ENCODE measurements around the gene SLC5A8.

Gene SLC5A8

DNA sequence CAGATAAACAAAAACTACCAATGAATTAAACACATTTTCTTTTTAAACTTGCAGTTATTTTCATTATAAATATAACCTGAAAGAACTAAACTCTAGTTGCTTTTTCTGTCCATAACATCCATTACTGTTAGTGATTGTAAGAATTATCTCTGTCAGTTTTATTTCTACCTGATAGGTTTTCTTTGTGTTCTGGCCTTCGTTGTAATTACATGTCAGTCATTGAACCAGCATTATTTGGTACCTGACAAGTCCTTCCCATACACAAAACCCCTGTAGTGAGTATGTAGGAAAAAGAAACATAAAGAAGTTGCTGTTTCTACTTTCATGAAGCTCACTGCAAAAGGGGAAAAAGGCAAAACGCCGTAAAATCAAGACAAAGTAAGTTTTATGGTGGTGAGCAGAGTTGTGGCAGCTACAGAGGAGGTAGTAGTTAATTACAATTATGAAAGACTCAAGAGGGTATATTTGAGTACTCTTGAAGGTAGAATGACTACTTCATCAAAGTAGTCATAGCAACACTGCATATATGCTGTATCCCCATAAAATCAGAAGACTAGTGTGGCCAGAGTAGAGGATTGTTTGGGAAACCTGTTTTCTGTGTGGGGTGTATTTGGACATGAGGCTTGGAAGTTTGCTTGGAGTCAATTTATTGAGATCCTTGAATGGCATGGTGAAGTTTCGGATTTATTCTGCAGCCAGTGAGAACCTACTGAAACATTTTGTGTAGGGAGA is 102.8 kb downstream of the SLC5A8 start:
- H3K27me3 ChIP-seq (ENCODE audit: control insufficient read depth, insufficient read depth, low read length): no peaks in the 10 kb centered on the region
- H3K36me3 ChIP-seq (ENCODE audit: control insufficient read depth, insufficient read depth, low read length): no peaks in the 10 kb centered on the region
- H3K9ac ChIP-seq (ENCODE audit: low read depth, low read length): no peak overlapping the region
- H3K9me3 ChIP-seq (ENCODE audit: control insufficient read depth, insufficient read depth, low read length): no peaks in the 10 kb centered on the region
- H3K4me3 ChIP-seq (ENCODE audit: low read depth, low read length): no peak overlapping the region
- H3K27ac ChIP-seq (ENCODE audit: low read depth, low read length): no peak overlapping the region
- no peaks in the 10 kb centered on the region for H3K4me1 ChIP-seq (ENCODE audit: control insufficient read depth, insufficient read depth, low read length)

Measured in HUES48 (cell line).